Measurements from ENCODE around the gene IQCM.

DNA sequence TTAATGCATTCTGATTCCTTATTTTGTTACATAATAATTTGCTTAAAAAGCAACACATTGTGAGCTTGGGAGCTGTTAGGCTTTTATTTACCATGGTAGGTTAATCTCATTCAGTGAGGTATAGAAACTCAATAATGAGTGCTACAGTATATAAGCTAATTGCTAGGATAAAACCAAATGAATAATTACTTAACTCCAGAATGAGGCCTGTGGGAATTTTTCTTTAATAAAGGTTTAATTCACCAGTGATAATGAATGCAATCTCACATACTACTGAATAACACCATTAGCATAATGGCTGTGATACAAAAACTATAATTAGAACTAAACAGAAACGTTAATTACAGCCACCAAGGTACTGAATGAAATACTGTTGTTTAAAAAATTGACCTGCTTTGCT is 326.3 kb downstream of the IQCM start:
- TF ChIP-seq POLR2A (IDR thresholded peaks at IDR 0.05; ENCODE audit: low read depth, low read length) (no peak), POLR2AphosphoS5 (IDR thresholded peaks at IDR 0.05; ENCODE audit: low read depth, low read length) (no peak), TAF1 (IDR thresholded peaks at IDR 0.05; ENCODE audit: borderline replicate concordance, low read depth, low read length) (no peak)
